NCI-H2107 (cell line): ENCODE data around the gene SCARB2.

Experiments used
- DNase-seq: peaks from one replicate; lab custom pipeline; 2025; lab: John Stamatoyannopoulos, UW

Gene SCARB2

GRCh38 chr4:76198411-76199237 lies 15.0 kb downstream of the SCARB2 start:
- no peak for DNase-seq

DNA sequence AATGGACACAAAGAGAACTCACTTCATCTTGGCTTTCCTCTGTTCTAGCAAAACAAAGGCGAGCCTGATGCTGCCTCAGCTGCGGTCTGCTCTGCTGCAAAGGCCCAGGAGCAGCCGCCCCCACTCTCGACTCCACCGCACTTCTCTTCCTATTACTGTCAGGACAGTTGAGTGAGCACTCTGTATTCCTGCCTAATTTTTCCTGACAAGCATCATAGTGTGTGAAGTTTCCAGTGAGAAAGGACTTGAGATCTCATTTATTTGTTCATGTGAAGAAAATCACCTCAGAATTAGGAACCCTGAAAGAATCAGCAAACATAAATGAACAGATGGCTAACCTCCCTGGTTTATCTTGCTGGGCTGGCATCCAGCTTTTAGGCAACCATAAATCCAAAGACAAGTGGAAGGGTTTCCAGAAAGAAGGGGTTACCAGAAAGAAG lies 15.6 kb downstream of the SCARB2 start:
- DNase-seq = peak; percentile 29

- no peak for DNase-seq
Measured at GRCh38 chr4:76197031-76197743, 16.4 kb downstream of the SCARB2 start.

DNA sequence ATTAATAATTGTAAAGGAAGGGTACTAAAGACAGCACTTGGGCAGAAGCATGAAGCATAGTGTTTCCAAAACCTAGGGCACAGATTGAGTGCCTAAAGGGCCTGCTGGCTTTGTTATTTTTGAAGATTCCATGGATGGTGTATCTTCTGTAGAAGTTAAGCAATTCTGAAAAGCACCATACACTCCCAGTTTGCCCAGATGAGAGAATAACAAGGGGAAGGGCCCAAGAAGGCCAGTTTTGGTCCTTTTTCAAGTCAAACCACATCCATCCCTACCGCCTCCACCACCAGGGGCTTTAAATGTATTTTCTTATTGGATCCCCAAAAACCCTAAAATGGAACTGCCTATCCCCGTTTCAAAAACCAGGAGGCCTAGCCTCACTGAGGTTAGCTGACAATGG lies 17.2 kb downstream of the SCARB2 start:
- DNase-seq = no peak

GRCh38 chr4:76195326-76195725 lies 18.3 kb downstream of the SCARB2 start:
- DNase-seq = no peak

DNA sequence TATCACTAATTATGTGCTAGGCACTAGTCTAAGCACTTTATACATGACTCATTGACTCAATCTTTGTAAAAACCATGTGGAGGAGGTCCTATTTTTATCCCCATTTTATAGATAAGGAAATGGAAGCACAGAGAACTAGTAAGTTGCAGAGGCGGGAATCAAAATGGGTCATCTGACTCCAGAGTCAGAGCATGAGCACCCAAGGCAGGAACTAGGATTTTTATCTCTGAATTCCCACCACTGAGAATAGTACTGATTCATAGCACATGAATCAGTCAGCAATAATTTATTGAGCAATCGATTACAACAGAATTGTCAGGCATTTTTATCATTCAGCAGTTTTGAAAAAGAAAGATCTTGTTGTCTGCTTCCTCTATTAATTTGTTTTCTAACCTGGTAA lies 19.3 kb downstream of the SCARB2 start:
- no peak for DNase-seq

DNA sequence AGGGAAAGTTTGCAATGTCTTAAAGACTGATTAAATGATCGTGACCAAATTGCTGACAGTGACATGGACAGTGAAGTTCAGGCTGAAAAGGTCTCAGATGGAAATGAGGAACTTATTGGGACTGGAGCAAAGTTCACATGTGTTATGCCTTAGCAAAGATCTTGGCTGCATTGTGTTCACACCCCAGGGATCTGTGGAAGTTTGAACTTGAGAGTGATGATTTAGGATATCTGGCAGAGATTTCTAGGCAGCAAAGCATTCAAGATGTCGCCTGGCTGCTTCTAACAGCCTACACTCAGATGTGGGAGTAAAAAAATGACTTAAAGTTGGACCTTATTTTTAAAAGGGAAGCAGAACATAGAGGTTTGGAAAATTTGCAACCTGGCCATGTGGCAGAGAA lies 21.4 kb downstream of the SCARB2 start:
- DNase-seq = no peak

DNA sequence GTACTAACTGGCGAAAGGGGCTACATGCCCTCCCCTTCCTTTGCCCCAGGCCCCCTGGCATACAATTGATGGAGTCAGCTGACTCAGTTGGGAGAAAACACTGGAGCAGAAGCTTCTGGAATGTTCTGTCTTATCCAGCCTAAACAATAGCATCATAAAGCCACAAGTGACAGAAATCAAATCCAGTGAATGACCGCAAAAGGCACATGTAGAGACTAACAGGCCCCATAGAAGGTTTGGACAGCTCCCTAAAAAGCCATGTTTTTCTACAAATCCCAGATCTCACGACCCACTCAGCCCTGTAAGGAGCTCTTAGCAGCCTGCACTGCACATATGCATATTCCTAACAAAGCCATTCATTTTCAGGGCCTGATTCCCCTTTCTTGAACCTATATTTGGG lies 25.1 kb downstream of the SCARB2 start:
- no peak for DNase-seq

DNA sequence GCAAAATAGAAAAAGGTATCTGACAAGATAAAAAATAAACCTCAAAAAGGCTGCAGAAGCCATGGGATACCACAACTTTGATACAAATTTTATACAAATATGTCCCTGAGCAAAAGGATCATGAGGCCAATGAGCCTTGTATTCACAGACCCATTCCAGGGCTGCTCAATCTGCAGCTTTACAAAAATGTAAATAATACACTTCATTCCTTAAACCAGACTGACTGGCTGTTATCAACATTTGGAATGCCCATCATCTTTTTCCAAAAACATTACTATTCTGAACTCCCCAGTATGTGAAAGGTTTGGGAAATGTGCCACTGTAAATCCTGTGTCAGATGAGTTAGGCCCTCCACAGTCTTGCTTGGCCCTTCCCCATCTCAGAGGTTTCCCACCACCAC lies 25.5 kb downstream of the SCARB2 start:
- no peak for DNase-seq

DNA sequence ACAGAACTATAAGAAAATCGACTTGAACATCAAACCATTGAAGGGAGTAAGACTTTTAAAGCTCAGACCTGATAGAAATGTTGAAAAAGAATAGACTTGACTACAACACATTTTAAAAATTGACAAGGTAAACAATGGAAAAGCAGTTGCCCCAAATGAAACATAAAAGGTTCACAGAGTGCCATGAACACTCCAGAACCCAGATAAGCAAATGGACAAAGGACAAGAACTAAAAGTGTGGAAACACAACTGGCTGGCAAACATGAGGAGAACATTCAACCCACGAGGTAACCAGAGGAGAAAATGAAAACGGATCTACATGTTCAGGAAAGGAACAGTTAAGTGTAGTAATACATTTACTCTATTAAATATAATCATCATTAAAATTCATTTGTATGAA lies 26.5 kb downstream of the SCARB2 start:
- no peak for DNase-seq

DNA sequence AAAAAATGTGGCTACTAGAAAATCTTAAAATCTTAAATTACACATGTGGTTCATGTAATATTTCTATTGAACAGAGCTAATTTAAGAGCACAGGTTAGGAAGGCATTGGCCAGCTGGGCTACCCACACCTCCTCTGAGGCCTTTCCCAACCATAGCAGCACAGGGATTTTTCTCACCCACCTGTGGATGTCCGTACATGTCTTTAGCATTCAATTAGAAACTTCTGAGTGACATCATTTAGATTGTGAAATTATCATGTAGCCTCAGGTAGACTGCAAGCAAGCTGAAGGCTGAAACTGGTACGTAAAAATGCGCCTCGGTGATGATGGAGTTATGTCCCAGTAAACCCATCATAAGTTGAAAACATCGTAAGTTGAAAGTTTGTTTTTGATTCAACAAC lies 31.2 kb downstream of the SCARB2 start:
- DNase-seq = no peak

DNA sequence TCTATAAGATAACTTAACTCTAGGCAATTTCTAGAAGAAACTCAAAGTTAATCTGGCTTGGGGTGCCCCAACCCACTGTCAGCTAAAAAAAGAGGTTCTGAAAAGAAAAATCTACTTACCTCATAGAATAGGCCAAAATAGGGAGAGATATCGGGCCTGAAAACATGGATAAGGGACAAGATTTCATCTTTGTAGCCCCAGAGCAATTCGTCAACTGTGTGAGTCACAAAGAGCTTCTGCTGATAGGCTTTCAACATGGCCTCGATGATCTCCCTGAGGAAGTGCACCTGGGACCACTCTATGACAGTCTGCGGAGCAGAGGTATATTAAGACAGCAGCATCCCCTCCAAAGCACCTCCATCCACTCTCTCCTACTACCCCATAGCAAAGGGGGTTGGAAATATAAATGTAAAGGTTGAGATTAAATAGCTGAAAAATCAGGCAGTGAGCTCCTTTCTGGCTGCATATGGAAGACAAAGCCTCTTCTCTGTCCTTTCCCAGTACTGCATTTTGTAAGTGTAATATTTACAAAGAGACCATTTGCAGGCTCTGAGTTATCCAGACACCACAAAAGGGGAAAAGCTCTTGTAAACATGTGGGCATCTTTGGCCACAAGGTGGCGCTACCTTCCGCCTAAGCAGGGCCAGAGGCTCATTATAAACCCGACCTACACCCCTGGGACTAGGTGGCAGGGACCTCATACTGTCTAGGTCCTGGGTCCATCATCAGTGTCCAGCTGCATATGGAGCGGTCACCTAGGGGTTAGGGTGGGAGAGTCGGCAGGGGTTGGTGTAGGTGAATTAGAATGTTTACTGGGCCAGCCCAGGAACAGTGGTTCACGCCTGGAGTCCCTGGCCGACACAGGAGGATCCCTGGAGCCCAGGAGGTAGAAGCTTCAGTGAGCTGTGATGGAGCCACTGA lies 34.0 kb downstream of the SCARB2 start:
- peak; percentile 30 for DNase-seq

DNA sequence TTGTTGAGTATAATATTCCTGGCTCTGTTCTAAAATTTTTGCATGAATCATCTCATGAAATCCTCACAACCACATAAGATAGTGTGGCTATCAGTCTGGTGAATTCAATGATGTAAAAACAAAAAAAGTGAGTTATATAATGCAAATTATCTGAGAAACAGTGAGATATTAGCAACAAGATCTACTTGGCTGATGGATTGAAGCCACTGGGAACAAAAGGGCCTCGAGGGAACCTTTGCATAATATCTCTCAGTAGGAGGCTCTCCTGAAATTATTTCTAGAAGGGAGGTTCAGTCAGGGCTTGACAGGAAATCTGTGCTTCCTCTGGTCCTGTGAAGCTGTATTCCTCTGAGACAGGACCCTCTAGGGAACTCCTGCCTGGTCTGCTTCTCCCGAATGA lies 35.3 kb downstream of the SCARB2 start:
- DNase-seq = no peak

DNA sequence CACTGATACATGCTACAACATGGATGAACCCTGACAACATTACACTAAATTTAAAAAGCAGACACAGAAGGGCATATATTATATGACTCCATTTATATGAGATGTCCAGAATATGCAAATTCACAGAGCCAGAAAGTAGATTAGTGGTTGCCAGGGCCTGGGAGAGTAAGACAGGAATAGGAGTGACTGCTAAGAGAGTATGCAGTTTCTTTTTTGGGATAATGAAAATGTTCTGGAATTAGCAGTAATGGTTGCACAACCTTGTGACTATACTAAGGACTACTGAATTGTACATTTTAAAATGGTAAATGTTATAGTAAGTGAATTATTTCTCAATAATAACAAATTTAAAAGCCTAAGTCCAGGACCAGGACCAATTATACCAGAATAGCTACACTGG lies 35.9 kb downstream of the SCARB2 start:
- no peak for DNase-seq

GRCh38 chr4:76175336-76175735 lies 38.3 kb downstream of the SCARB2 start:
- DNase-seq = no peak

DNA sequence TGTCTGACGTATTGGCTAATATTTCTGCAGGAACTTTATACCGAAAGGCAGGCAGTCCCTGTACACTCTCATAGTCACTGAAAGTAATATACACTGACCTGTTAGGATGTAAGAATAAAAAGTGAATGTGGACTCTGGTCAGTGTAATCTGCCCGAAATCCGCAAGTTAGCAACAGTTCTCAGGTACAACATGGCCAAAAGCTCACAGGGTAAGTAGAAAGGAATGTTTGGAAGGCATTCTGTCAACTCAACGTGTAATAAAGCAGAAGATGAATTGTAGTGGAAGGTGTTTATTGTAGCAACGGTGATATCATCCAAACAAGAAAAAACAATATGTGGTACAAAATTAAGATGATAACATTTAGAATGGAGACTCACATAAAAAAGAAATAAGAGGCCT lies 39.4 kb downstream of the SCARB2 start:
- no peak for DNase-seq

DNA sequence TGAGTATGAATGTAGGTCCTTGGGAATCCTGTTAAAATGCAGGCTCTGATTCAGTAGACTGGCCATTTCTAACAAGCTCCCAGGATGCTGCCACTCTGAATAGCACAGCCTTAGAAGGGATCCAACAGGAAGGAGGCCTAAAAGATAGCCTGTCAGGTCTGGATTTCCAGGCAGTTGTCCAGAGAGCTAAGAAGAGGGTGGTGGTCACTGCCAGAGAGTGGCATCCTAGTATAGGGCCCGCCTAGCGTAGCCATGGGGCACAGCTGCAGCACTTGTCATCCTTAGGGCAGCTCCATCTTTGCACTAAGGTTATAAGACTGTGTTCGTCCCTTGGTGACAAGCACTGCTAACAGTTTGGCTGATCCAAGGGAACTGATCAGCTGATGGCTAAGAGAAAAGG lies 44.9 kb downstream of the SCARB2 start:
- DNase-seq = no peak

- DNase-seq = no peak
Measured at GRCh38 chr4:76166480-76166879, 47.1 kb downstream of the SCARB2 start.

DNA sequence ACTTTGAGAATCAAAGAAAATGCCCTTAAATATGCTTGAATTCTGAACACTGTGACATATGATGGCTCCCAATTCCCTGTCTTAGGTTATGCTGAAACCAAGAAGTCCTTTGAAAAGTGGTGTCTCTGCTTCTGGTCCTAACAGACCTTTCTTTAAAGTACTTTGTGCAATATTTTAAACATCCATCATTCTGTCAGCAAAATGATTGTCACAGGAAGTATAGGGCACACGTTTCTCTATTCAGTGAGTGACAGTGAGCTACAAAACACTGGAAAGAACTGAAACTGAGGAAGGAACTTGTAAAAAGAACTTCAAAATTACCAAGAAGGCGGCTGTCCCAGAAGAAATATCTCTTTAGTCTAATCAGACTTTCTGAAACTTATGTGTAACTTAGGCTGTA lies 53.3 kb downstream of the SCARB2 start:
- no peak for DNase-seq

GRCh38 chr4:76156635-76157034 lies 57.0 kb downstream of the SCARB2 start:
- no peak for DNase-seq

- no peak for DNase-seq
Measured at GRCh38 chr4:76155979-76156378, 57.6 kb downstream of the SCARB2 start.

DNA sequence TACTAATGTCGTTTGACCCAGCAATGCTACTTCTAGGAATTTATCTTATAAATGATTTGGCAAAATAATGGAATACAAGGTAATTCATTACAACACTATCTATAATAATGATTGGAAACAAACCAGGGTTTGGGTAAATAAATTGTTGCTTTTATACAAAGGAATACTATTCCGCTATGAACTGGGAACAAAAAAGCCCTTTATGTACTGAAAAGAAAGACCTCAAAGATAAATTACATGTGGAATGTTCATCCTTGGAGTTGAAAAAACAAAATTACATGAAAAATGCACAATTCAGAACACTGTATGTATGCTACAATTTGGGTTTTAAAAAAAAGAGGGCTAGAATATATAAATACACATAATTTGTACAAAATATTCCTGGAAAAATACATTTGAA lies 60.3 kb downstream of the SCARB2 start:
- no peak for DNase-seq
